SH-SY5Y (cell line): Measurements from ENCODE around the gene VPS26A.

Experiments used
- GATA2 ChIP-seq: IDR thresholded peaks from 2 replicates; pipeline ENCODE4 v1.6.1; 2011; ENCODE audit warnings: mild to moderate bottlenecking, low read depth, low read length
- GATA3 ChIP-seq: IDR thresholded peaks from 2 replicates; pipeline ENCODE4 v1.6.1; 2011; ENCODE audit warnings: low read depth, mild to moderate bottlenecking, low read length, moderate library complexity

The VPS26A gene

GRCh38 chr10:69179743-69180524 is 56.0 kb downstream of the VPS26A start, which contains the start of gene SUPV3L1:
SUPV3L1 (plus strand) TSS chr10:69180234; CDS start chr10:69180292, 58 bp downstream.
- TF ChIP-seq GATA3: no peak
- TF ChIP-seq GATA2: no peak

- TF ChIP-seq GATA3 (no peak), GATA2 (no peak)
Measured at GRCh38 chr10:69180525-69181204, 56.7 kb downstream of the VPS26A start.

- no peak for TF ChIP-seq GATA2
- TF ChIP-seq GATA3: no peak
Measured at GRCh38 chr10:69181433-69181832, 57.5 kb downstream of the VPS26A start.

GRCh38 chr10:69182005-69182404 is 58.0 kb downstream of the VPS26A start:
- TF ChIP-seq GATA2 (no peak), GATA3 (no peak)

- TF ChIP-seq GATA2 (no peak), GATA3 (no peak)
Measured at GRCh38 chr10:69186524-69186923, 62.5 kb downstream of the VPS26A start.

GRCh38 chr10:69201045-69201444 is 77.1 kb downstream of the VPS26A start:
- no peak for TF ChIP-seq GATA3
- TF ChIP-seq GATA2: no peak

GRCh38 chr10:69202332-69202731 is 78.4 kb downstream of the VPS26A start:
- TF ChIP-seq GATA3 (no peak), GATA2 (no peak)

- TF ChIP-seq GATA3: no peak
- no peak for TF ChIP-seq GATA2
Measured at GRCh38 chr10:69208761-69209160, 84.8 kb downstream of the VPS26A start.

- no peak for TF ChIP-seq GATA2
- TF ChIP-seq GATA3: no peak
Measured at GRCh38 chr10:69209787-69210484, 86.0 kb downstream of the VPS26A start.

- no peak for TF ChIP-seq GATA2
- TF ChIP-seq GATA3: no peak
Measured at GRCh38 chr10:69211104-69211503, 87.1 kb downstream of the VPS26A start.

- no peak for TF ChIP-seq GATA2
- TF ChIP-seq GATA3: no peak
Measured at GRCh38 chr10:69211524-69211923, 87.5 kb downstream of the VPS26A start.

- TF ChIP-seq GATA2: no peak
- TF ChIP-seq GATA3: no peak
Measured at GRCh38 chr10:69213591-69214311, 89.8 kb downstream of the VPS26A start.

- TF ChIP-seq GATA3 (no peak), GATA2 (no peak)
Measured at GRCh38 chr10:69214666-69215131, 90.7 kb downstream of the VPS26A start.

GRCh38 chr10:69215405-69216171 is 91.6 kb downstream of the VPS26A start:
- TF ChIP-seq GATA3 (no peak), GATA2 (no peak)
